Right cardiac atrium (tissue), 5 donors: ENCODE measurements around the gene BMPR1B. TPM values are rescaled to one million over a fixed set of nuclear protein-coding genes. Genes with fewer than 3 reads are reported as not detected.

Source experiments
- ATAC-seq, 2 donors: fragments of 200-7000 bp; cut with Tn5 transposase; one replicate each; pipeline versions ENCODE4 v1.8.0 to v1.9.1; 2020; ENCODE audit warnings: moderate library complexity in 2 of 2, mild to moderate bottlenecking in 1 of 2
- DNase-seq, 3 donors: peaks; one replicate each; pipeline ENCODE4 v3.0.0-alpha.2; 2020
- H3K27ac ChIP-seq: one replicate; pipeline ENCODE4 v1.5.1; 2013; ENCODE audit warnings: mild to moderate bottlenecking, low read length, control low read depth, moderate library complexity
- H3K27me3 ChIP-seq: one replicate; pipeline ENCODE4 v1.6.1; 2013; ENCODE audit not compliant: control insufficient read depth, insufficient read depth
- H3K4me1 ChIP-seq: one replicate; pipeline ENCODE4 v1.6.1; 2013; ENCODE audit warnings: low read length; ENCODE audit not compliant: control insufficient read depth, insufficient read depth
- H3K4me3 ChIP-seq: one replicate; pipeline ENCODE4 v1.5.1; 2013; ENCODE audit warnings: low read length, control low read depth
- H3K9me3 ChIP-seq: one replicate; pipeline ENCODE4 v1.6.1; 2013; ENCODE audit warnings: low read length; ENCODE audit not compliant: control insufficient read depth
- WGBS: extraction: QIAGEN DNeasy Blood & Tissue Kit; methylation state at CpG from one replicate; pipeline ENCODE4 v1.1.7; 2013; 5-methylcytosine and 5-hydroxymethylcytosine counted together
- intact Hi-C, 4 donors: fragments of 100-400 bp; cut with DNase I; formaldehyde crosslinking; loops; one replicate each; pipeline versions ENCODE4 v1.11.0 to v1.14.0; 2022 to 2023
- long read RNA-seq, 4 donors: library from polyadenylated mRNA; unstranded; transcript quantifications; one replicate each; pipeline ENCODE4 v2.0.0, GENCODE V29; 2020 to 2021
- polyA plus RNA-seq: library from polyadenylated mRNA; stranded (reverse); fragments of 200-250 nt; gene quantifications from one replicate; pipeline ENCODE4 v1.2.3, GENCODE V29; 2013
- total RNA-seq, 4 donors: library from RNA; stranded (reverse); fragmentation: NEBNext Ultra II Directional; extraction: Animal tissue kit (Norgen Biotek cat#: 25700); gene quantifications; one replicate each; pipeline ENCODE4 v1.2.1, GENCODE V29; 2021
- donor health status: healthy with polysubstance abuse.
- donor health status: DM: no; HTN: yes; CAD: no.
- donor health status: DM: no; HTN: no; CAD: no.
- donor health status: DM: no; HTN: yes; CAD: no; lungs with severe emphysema.
- donor health status: DM: yes; HTN: yes; CAD: no.

Gene BMPR1B
- 1 to 10 TPM in 2 of 4 donors, under 1 TPM in 2; 0.63 to 1.5 (median 1.1) TPM for total RNA-seq
- 0.20 TPM for polyA plus RNA-seq
- long read RNA-seq, donor 1, full-length matches to known transcripts: 1 of 1 reads
- long read RNA-seq, donor 1, partial matches to known transcripts: 0 of 1 reads
- long read RNA-seq, donor 1, other reads (novel, unspliced or antisense): 0 of 1 reads
- long read RNA-seq, donor 2: 0 reads
- long read RNA-seq, donor 3, partial matches to known transcripts: 3 of 4 reads
- long read RNA-seq, donor 3, other reads (novel, unspliced or antisense): 1 of 4 reads
- long read RNA-seq, donor 4, full-length matches to known transcripts: 1 of 2 reads
- long read RNA-seq, donor 4, partial matches to known transcripts: 0 of 2 reads
- long read RNA-seq, donor 4, other reads (novel, unspliced or antisense): 1 of 2 reads

DNA sequence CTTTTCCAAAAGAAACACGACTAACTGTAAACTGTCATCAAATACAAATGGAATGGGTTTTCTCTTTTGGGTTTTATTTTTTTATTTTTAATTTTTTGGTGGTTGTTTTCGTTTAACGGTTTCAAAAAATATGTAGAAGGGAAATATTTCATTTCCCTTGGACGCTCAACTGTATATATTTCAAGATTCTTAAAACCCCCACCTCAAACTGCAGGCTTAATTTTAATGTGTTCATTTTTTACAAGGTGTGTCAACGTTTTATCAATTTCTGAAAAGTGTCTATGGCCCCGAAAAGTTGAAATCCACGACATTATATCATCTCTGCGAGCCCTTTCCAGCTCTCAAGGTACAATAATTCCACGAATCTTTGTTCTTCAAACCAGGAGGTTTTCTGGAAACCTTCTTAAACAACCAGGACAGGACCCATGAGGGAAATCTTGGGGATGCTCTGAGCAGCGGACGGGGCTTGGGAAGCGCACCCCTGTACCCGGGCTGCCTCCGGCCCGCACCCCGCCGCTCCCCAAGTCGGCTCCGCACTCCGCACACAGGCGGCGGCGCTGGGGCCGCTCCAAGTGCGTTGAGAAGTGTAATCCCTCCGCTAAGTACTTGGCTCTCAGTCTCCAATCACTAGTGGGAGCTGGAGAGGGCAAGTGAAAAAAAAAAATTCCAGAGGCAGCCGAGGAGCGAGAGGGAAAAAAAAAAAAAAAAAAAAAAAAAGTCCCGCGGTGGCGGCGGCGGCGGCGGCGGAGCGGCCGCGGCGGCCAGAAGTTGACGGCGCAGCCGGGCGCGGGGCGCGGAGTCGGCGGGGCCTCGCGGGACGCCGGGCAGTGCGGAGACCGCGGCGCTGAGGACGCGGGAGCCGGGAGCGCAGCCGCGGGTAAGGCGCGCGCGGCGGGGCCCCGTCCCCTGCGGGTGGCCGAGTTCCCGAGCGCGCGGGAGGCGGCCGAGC is at the start of gene BMPR1B:
TSS of gene BMPR1B (plus strand) at position 764 of the 949 bp plus-strand sequence. CDS start 346,470 bp downstream, outside the sequence.
- Histone ChIP-seq H3K4me3 (peak within 1 kb of the TSS; percentile 80), H3K4me1 (peaks cover 5% of the 10 kb centered on the region), H3K27ac (no peak within 1 kb of the TSS), H3K9me3 (no peaks in the 10 kb centered on the region), H3K27me3 (no peaks in the 10 kb centered on the region)
- WGBS: 4% methylated on average over 75 of the region's 77 CpGs
- intact Hi-C loops: no loop called here
- ATAC-seq (peak; percentile 65 to 67), DNase-seq (peak; percentile 15 to 70 (median 56))

DNA sequence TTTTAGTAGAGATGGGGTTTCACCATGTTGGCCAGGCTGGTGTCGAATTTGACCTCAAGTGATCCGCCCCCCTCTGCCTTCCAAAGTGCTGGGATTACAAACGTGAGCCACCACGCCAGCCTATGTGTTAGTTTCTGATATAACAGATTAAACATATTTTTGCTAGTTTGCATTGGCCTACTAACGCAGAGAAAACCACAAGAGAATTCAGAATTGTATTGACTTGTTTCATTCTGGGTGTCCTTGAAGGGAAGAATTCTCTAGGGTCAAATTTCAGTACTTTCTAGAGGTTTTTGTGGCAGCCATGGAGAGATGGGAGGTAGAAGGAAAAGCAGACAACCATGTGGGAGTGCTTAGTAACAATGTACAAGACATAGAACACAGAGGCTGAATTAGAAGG is 46.1 kb upstream of the BMPR1B start:
- WGBS: 91% methylated on average over 5 of the region's 5 CpGs
- no peaks in the 10 kb centered on the region for H3K27me3 ChIP-seq
- no peak for DNase-seq
- no peak for ATAC-seq
- intact Hi-C loops: no loop called here
- no peaks in the 10 kb centered on the region for H3K4me1 ChIP-seq
- H3K9me3 ChIP-seq: no peaks in the 10 kb centered on the region
- H3K4me3 ChIP-seq: no peak overlapping the region
- no peak overlapping the region for H3K27ac ChIP-seq

DNA sequence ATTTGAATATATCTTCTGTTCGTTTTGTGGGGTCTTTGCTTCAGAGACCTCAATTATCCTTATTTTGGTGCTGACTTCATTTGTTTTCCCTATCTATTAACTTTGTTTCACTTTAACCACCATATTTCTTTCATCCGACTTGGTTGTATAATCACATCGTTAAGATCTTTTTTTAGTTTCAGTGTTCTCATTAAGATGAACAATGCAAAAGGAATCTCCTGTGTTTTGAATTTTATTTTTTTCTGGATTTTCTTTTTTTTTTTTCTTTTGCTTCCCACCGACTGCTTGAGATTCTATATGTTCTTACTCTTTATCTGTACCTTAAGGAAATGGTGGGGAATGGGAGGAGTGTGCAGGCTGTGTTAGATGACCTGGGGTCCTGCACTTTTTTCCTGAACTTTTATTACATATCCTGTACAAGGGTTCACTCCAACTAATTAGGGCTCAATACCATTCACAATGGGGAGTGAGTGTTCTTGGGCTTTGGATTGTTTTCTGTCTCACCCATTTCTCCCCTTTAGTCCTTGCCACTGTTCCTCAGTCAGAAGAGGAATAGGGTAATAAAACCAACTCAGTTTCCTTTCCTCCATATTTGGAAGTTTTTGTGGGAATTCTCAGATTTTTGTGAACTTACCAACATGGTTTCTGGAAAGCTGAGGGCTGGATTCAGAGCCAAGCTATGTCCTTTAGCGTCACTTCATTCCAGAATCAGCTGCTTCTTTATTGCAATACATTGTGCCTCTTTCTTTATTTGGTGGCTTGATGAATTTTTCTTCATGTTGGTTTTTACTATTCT is 43.2 kb upstream of the BMPR1B start:
- H3K27me3 ChIP-seq: no peaks in the 10 kb centered on the region
- H3K27ac ChIP-seq: no peak overlapping the region
- no peaks in the 10 kb centered on the region for H3K4me1 ChIP-seq
- no peaks in the 10 kb centered on the region for H3K9me3 ChIP-seq
- DNase-seq (no peak), ATAC-seq (no peak)
- WGBS: 58% methylated on average over 5 of the region's 5 CpGs
- intact Hi-C loops: no loop called here
- H3K4me3 ChIP-seq: no peak overlapping the region

DNA sequence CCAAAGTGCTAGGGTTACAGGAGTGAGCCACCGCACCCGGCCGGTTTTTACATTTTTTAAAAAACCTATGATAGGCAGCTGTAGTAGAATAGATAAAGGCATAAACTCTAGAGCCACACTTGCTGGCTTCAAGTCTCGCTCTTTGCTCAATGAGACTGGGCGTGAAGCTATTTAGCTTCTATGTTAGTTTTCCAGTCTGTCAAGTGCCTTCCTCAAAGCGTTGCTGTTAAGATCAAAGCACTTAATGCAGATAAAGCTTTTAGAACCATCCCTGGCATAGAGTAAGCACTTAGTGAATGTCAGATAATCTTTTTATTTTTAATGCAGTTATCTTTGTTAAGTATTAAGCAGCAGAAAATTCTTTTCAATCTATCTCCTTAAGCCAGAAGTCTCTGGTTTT is 42.0 kb upstream of the BMPR1B start:
- Histone ChIP-seq H3K27me3 (no peaks in the 10 kb centered on the region), H3K27ac (no peak overlapping the region), H3K4me1 (no peaks in the 10 kb centered on the region), H3K4me3 (no peak overlapping the region), H3K9me3 (no peaks in the 10 kb centered on the region)
- 53% methylated on average over 6 of the region's 6 CpGs for WGBS
- ATAC-seq (no peak), DNase-seq (no peak)
- intact Hi-C loops: no loop called here

DNA sequence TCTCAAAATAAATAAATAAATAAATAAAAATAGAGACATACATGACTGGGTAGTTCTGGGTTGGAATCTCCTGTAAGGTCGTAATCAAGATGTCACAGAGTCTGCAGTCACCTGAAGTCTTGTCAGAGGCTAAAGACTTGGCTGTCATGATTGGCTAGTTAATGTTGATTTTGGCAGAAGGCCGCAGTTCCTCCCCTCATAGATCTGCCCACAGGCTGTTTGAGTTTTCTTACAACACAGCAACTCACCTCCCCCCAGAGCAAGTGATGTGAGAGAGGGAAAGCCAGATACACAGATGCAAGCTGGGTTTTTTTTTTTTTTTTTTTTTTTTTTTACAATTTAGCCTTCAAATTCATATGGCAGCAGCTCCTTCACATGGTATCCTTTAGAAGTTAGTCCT is 36.4 kb upstream of the BMPR1B start:
- intact Hi-C loops: no loop called here
- no peaks in the 10 kb centered on the region for H3K9me3 ChIP-seq
- DNase-seq (no peak), ATAC-seq (no peak)
- H3K4me1 ChIP-seq: no peaks in the 10 kb centered on the region
- no peaks in the 10 kb centered on the region for H3K27me3 ChIP-seq
- 84% methylated on average over 2 of the region's 2 CpGs for WGBS
- no peak overlapping the region for H3K27ac ChIP-seq
- no peak overlapping the region for H3K4me3 ChIP-seq

DNA sequence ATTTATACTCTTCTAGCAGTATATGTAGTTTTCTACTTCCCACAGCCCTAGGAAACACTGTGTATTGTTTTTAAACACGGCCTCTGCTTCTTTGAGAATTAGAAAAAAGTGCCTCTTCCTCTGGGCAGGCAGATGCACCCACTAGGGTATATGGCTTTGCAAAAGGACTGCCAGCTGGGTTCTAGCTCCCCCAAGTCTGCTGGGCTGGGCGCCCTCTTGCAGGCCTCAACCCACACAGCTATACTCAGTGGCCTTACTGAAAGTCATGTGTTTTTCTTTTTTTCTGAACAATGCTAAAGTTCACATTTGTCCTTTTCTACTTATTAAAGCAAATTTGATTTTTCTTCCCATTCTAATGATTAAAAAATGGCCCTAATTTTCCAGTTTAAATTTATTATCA is 35.5 kb upstream of the BMPR1B start:
- ATAC-seq (no peak), DNase-seq (no peak)
- WGBS: 88% methylated on average over 2 of the region's 2 CpGs
- intact Hi-C loops: no loop called here
- Histone ChIP-seq H3K27me3 (no peaks in the 10 kb centered on the region), H3K4me3 (no peak overlapping the region), H3K27ac (no peak overlapping the region), H3K4me1 (no peaks in the 10 kb centered on the region), H3K9me3 (no peaks in the 10 kb centered on the region)

DNA sequence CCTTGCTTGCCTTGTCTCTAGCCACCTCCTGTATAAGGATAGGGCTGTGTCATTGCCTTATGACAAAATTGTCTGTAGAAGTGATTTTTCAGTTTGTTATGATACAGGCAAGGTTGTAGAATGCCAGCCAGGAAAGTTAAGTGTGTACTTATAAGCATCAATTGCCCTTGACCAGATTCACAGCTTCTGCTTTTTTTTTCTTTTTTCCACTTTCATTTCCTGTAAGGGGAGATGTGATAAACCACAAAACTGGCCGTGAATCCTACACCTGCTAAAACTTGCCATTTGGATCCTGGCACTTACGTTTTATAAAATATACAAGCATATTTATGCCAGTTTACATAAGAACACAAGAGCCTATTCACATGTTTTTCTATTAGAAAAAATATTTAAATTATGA is 35.0 kb upstream of the BMPR1B start:
- Histone ChIP-seq H3K9me3 (no peaks in the 10 kb centered on the region), H3K27ac (no peak overlapping the region), H3K4me3 (no peak overlapping the region), H3K27me3 (no peaks in the 10 kb centered on the region), H3K4me1 (no peaks in the 10 kb centered on the region)
- intact Hi-C loops: no loop called here
- 54% methylated on average over 2 of the region's 2 CpGs for WGBS
- ATAC-seq (no peak), DNase-seq (no peak)

DNA sequence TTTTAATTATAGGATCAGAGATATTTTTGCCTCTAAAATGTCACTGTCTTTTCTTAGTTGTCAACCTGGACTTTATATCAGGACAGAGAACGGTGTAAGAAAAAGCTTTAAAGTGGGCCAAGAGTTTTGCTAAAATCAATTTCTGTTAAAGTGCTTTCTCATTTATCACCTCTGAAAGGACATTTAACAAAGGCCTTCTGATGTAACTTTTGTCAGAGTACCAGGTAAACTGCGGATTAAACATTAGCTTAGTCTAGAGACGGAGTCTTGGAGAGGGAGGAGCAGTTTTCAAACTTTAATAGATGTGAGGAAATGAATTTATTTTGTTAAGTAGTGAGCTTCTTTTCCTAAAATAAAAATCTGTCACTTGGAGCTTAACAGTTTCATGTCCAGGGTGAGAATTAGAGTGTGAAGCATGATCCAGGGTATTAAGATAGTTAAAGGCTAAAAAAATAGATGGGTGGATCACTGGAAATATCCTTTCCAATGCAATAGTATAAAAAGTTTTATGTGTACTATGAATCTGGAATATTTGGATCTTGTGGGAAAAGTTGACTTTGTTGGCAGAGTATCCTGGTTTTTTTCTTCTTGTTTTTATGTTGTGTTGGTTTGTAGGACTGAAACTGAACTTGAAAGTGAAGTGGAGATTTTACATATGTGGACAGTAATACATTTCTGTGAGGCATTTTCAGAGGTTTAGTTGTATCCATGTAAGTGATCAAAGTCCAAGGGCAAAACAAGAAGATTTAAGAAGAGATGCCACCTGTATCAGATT is 33.6 kb upstream of the BMPR1B start:
- Histone ChIP-seq H3K4me1 (no peaks in the 10 kb centered on the region), H3K27me3 (no peaks in the 10 kb centered on the region), H3K4me3 (no peak overlapping the region), H3K9me3 (no peaks in the 10 kb centered on the region), H3K27ac (no peak overlapping the region)
- DNase-seq (no peak), ATAC-seq (no peak)
- intact Hi-C loops: no loop called here
- 79% methylated on average over 3 of the region's 3 CpGs for WGBS

DNA sequence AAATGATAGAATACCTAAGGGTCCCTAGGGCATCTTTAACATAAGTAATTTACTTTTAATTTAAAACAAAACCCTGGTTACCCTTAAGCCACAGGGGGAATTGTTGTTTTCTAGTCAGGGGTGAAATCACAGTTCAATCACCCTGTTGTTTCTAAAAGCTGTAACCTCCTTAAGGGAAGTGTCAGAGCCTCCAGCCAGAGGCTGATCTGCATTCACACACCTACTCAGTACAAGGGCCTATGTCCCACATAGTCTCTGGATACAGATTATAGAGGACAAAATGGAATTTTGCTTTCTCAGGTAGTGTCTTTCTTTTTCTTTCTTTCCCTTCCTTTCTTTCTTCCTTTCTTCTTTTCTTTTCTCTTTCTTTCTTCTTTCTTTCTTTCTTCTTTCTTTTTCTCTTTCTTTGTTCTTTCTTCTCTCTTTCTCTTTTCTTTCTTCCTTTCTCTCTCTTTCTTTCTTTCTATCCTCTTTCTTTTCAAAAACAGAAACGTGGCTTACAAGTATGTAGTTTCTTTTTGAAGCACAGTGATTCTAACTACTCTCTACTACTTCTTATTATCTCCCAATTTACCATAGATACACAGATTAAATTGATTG is 31.1 kb upstream of the BMPR1B start:
- no peak overlapping the region for H3K27ac ChIP-seq
- no peaks in the 10 kb centered on the region for H3K9me3 ChIP-seq
- ATAC-seq (no peak), DNase-seq (no peak)
- intact Hi-C loops: no loop called here
- WGBS: 70% methylated on average over 1 of the region's 1 CpG
- H3K27me3 ChIP-seq: no peaks in the 10 kb centered on the region
- H3K4me3 ChIP-seq: no peak overlapping the region
- H3K4me1 ChIP-seq: no peaks in the 10 kb centered on the region
